ENCODE results near the gene P2RX1.
"Not testable (repeated sequence)": the region's sequence is repeated elsewhere in the genome, so short reads cannot be mapped to it uniquely, and the experiment has no call there.

DNA sequence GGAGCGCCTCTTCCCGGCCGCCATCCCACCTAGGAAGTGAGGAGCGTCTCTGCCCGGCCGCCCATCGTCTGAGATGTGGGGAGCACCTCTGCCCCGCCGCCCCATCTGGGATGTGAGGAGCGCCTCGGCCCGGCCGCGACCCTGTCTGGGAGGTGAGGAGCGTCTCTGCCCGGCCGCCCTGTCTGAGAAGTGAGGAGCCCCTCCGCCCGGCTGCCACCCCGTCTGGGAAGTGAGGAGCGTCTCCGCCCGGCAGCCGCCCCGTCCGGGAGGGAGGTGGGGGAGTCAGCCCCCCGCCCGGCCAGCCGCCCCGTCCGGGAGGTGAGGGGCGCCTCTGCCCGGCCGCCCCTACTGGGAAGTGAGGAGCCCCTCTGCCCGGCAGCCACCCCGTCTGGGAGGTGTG lies 62.1 kb downstream of the P2RX1 start:
- TF ChIP-seq, protein P1, sequence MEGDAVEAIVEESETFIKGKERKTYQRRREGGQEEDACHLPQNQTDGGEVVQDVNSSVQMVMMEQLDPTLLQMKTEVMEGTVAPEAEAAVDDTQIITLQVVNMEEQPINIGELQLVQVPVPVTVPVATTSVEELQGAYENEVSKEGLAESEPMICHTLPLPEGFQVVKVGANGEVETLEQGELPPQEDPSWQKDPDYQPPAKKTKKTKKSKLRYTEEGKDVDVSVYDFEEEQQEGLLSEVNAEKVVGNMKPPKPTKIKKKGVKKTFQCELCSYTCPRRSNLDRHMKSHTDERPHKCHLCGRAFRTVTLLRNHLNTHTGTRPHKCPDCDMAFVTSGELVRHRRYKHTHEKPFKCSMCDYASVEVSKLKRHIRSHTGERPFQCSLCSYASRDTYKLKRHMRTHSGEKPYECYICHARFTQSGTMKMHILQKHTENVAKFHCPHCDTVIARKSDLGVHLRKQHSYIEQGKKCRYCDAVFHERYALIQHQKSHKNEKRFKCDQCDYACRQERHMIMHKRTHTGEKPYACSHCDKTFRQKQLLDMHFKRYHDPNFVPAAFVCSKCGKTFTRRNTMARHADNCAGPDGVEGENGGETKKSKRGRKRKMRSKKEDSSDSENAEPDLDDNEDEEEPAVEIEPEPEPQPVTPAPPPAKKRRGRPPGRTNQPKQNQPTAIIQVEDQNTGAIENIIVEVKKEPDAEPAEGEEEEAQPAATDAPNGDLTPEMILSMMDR (IDR thresholded peaks at IDR 0.05; ENCODE audit: low read length), result not testable (repeated sequence)
- not testable (repeated sequence) for TF ChIP-seq EZH2 (IDR thresholded peaks at IDR 0.05; ENCODE audit: borderline replicate concordance, low read length)
